Neural progenitor cell (in vitro differentiated cells): ENCODE measurements around the gene ADGRL1. TPM values are rescaled to one million over a fixed set of nuclear protein-coding genes. Genes with fewer than 3 reads are reported as not detected.
"Not testable (repeated sequence)": the region's sequence is repeated elsewhere in the genome, so short reads cannot be mapped to it uniquely, and the experiment has no call there.

Experiments used
- DNase-seq: peaks from one replicate; pipeline ENCODE4 v3.0.0-alpha.2; 2016; ENCODE audit warnings: low spot score
- H2AFZ ChIP-seq: fragments of 200-600 bp; sonication (generic); replicated peaks from 2 replicates; pipeline ENCODE4 v1.6.1; 2016; ENCODE audit warnings: antibody characterized with exemption
- H3F3A ChIP-seq: fragments of 200-600 bp; sonication (generic); 2 replicates; pipeline ENCODE4 v1.6.1; 2016; ENCODE audit warnings: antibody characterized with exemption, low read depth
- H3K27ac ChIP-seq: fragments of 200-600 bp; sonication (generic); 2 replicates; pipeline ENCODE4 v1.5.1; 2016; ENCODE audit warnings: mild to moderate bottlenecking
- H3K27me3 ChIP-seq: fragments of 200-600 bp; sonication (generic); 2 replicates; pipeline ENCODE4 v1.6.1; 2016; ENCODE audit warnings: mild to moderate bottlenecking, moderate library complexity
- H3K36me3 ChIP-seq: fragments of 200-600 bp; sonication (generic); 2 replicates; pipeline ENCODE4 v1.5.1; 2016
- H3K4me1 ChIP-seq: fragments of 200-600 bp; sonication (generic); 2 replicates; pipeline ENCODE4 v1.6.1; 2016; ENCODE audit warnings: mixed run types
- H3K4me2 ChIP-seq: fragments of 200-600 bp; sonication (generic); 2 replicates; pipeline ENCODE4 v1.6.1; 2016
- H3K4me3 ChIP-seq: fragments of 200-600 bp; sonication (generic); 2 replicates; pipeline ENCODE4 v1.5.1; 2016
- H3K79me2 ChIP-seq: fragments of 200-600 bp; sonication (generic); 2 replicates; pipeline ENCODE4 v1.6.1; 2016; ENCODE audit warnings: low read depth
- H3K9ac ChIP-seq: fragments of 200-600 bp; sonication (generic); 2 replicates; pipeline ENCODE4 v1.6.1; 2016
- H3K9me3 ChIP-seq: fragments of 200-600 bp; sonication (generic); 2 replicates; pipeline ENCODE4 v1.5.1; 2016; ENCODE audit warnings: low read depth
- H4K20me1 ChIP-seq: fragments of 200-600 bp; sonication (generic); 2 replicates; pipeline ENCODE4 v1.6.1; 2016; ENCODE audit warnings: low read depth
- H3K27ac Mint-ChIP-seq: 3 replicates; pipeline ENCODE4 v1.8.0; 2021; ENCODE audit warnings: mixed read lengths
- H3K27me3 Mint-ChIP-seq: 2 replicates; pipeline ENCODE4 v1.8.0; 2022; ENCODE audit warnings: low read depth, mild to moderate bottlenecking, inconsistent platforms, moderate library complexity, mixed read lengths; ENCODE audit not compliant: insufficient read depth
- H3K36me3 Mint-ChIP-seq: 3 replicates; pipeline ENCODE4 v1.8.0; 2021; ENCODE audit warnings: mixed read lengths
- H3K4me1 Mint-ChIP-seq: 3 replicates; pipeline ENCODE4 v1.8.0; 2021; ENCODE audit warnings: mixed read lengths
- H3K4me3 Mint-ChIP-seq: 3 replicates; pipeline ENCODE4 v1.8.0; 2021; ENCODE audit warnings: mild to moderate bottlenecking, moderate library complexity, mixed read lengths
- H3K9me3 Mint-ChIP-seq: 3 replicates; pipeline ENCODE4 v1.8.0; 2020; ENCODE audit warnings: mixed read lengths
- EZH2 ChIP-seq: fragments of 200-600 bp; sonication (generic); IDR thresholded peaks from 2 replicates; pipeline ENCODE4 v1.6.1; 2017; ENCODE audit warnings: antibody characterized with exemption, mild to moderate bottlenecking, moderate library complexity
- EZH2phosphoT487 ChIP-seq: fragments of 200-600 bp; sonication (generic); IDR thresholded peaks from 2 replicates; pipeline ENCODE4 v1.6.1; 2017; ENCODE audit warnings: antibody characterized with exemption
- total RNA-seq: library from RNA; depleted of rRNA; stranded (reverse); fragments of >200 nt; gene quantifications from 2 replicates; pipeline ENCODE4 v1.2.3, GENCODE V29; 2015; ENCODE audit warnings: low replicate concordance
- TF ChIP-seq, protein P1 (sequence below): fragments of 200-600 bp; sonication (generic); IDR thresholded peaks from 2 replicates; pipeline ENCODE4 v1.5.1; 2017; ENCODE audit warnings: antibody characterized with exemption, mild to moderate bottlenecking

ADGRL1 gene
- total RNA-seq, 1 donor from 2014 or later = 13.3 TPM

DNA sequence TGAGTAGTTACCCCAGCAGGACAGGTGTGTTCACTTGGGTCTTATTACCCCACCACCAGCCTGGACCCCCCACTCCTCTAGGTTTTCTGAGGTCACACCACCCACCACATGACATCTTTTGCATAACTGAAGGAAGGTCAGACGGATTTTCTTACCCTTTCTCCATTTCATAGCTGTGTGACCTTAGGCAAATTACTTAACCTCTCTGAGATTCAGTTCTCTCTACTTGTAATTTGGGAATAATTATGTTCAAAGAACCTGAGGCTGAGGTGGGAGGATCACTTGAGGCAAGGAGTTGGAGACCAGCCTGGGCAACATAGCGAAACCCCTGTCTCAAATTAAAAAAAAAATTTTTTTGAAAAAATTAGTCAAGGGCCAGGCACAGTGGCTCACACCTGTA lies 43.9 kb upstream of the ADGRL1 start:
- H3K36me3 ChIP-seq, H3K9me3 ChIP-seq, H3K36me3 Mint-ChIP-seq, H3K9me3 Mint-ChIP-seq, DNase-seq, H4K20me1 ChIP-seq, H3K4me3 ChIP-seq, H3K79me2 ChIP-seq, H3K4me1 ChIP-seq, H2AFZ ChIP-seq, H3K27ac ChIP-seq, H3K9ac ChIP-seq, H3K27me3 ChIP-seq: not testable (repeated sequence)
- H3F3A ChIP-seq = peaks cover 54% of the 10 kb centered on the region
- H3K4me1 Mint-ChIP-seq = peaks cover 37% of the 10 kb centered on the region
- H3K27ac Mint-ChIP-seq = peak overlapping the region; percentile 89
- H3K4me2 ChIP-seq = peak overlapping the region; percentile 82
- peak overlapping the region; percentile 79 for H3K4me3 Mint-ChIP-seq
- peaks cover 12% of the 10 kb centered on the region for H3K27me3 Mint-ChIP-seq

DNA sequence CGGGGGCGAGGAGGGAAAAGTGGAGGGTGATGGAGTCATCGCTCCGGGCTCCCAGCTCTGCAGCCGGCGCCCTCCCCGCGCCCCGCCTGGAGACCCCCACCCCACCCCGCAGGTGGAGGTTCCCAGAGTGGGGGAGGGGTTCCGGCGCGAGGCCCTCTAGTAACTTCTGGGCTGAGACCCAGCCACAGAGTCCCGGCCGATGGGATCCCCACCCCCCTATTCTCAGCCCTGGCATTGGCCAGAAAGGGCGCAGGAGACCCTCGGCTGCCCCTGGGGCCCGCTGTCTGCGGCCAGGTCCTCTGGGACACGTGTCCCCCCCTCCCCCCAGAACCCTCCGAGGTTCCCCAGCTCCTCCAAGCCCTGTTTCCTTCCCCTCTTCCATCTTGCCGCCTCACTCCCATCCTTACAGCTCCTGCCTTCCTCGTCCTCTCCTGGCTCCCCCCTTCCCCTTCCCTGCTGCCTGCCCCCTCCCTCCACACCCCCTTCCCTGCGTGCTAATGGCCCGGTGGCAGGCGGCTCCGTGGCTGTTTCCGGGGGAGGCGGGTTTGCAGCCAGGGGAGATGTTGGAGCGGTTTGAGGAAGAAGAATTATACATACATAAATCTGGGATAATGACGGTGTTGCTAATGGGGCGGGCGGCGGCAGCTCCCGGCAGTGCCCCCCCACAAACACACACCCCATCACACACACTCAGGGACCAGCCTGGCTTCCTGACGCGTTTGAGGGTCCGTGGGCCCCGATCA lies 43.2 kb upstream of the ADGRL1 start:
- H3K9ac ChIP-seq, H4K20me1 ChIP-seq, H3K4me1 ChIP-seq, H3K9me3 Mint-ChIP-seq, H3K36me3 ChIP-seq, H3K36me3 Mint-ChIP-seq, H3K9me3 ChIP-seq, H3K79me2 ChIP-seq, H3K27me3 ChIP-seq: not testable (repeated sequence)
- peak overlapping the region; percentile 58 for H3K4me3 ChIP-seq
- Mint-ChIP-seq H3K4me3 (peak overlapping the region; percentile 79), H3K4me1 (peaks cover 32% of the 10 kb centered on the region), H3K27ac (peak overlapping the region; percentile 89), H3K27me3 (peaks cover 12% of the 10 kb centered on the region)
- peak overlapping the region; percentile 82 for H2AFZ ChIP-seq
- DNase-seq = peak; percentile 71
- H3F3A ChIP-seq = peaks cover 56% of the 10 kb centered on the region
- peak overlapping the region; percentile 82 for H3K4me2 ChIP-seq
- peak overlapping the region; percentile 95 for H3K27ac ChIP-seq

DNA sequence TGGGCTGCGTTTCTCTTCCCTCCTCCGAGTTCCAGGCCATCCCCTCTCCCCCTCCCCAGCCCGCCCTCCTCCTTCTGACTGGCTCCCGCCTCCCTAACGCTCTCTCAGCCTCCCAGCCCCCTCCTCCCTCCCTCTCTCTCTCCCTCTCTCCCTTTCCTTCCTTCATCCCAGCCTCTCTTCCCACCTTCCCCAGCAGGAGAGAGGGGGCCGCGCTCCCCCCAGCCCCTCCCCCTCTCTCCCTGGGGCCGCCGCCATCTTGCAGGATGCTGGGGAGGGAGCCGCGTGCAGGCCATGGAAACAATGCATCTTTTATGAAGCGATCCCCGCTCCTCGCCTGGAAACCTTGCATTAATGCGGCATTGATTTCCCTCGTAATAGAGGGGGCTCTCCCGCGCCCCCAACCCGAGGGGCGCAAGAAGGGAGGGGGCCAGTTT lies 42.6 kb upstream of the ADGRL1 start:
- H3K9me3 ChIP-seq = no peaks in the 10 kb centered on the region
- H3K27ac Mint-ChIP-seq = peak overlapping the region; percentile 76
- H3K36me3 Mint-ChIP-seq = no peaks in the 10 kb centered on the region
- H3K4me3 Mint-ChIP-seq = peak overlapping the region; percentile 71
- peak overlapping the region; percentile 58 for H3K4me3 ChIP-seq
- H3K4me1 ChIP-seq = peaks cover 4% of the 10 kb centered on the region
- H2AFZ ChIP-seq = peak overlapping the region; percentile 82
- H3K36me3 ChIP-seq = no peaks in the 10 kb centered on the region
- H4K20me1 ChIP-seq = no peaks in the 10 kb centered on the region
- DNase-seq = peak; percentile 93
- TF ChIP-seq EZH2phosphoT487 = no peak
- TF ChIP-seq EZH2 = no peak
- TF ChIP-seq, protein P1, sequence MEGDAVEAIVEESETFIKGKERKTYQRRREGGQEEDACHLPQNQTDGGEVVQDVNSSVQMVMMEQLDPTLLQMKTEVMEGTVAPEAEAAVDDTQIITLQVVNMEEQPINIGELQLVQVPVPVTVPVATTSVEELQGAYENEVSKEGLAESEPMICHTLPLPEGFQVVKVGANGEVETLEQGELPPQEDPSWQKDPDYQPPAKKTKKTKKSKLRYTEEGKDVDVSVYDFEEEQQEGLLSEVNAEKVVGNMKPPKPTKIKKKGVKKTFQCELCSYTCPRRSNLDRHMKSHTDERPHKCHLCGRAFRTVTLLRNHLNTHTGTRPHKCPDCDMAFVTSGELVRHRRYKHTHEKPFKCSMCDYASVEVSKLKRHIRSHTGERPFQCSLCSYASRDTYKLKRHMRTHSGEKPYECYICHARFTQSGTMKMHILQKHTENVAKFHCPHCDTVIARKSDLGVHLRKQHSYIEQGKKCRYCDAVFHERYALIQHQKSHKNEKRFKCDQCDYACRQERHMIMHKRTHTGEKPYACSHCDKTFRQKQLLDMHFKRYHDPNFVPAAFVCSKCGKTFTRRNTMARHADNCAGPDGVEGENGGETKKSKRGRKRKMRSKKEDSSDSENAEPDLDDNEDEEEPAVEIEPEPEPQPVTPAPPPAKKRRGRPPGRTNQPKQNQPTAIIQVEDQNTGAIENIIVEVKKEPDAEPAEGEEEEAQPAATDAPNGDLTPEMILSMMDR = no peak
- H3K9me3 Mint-ChIP-seq = no peaks in the 10 kb centered on the region
- H3K9ac ChIP-seq = no peak overlapping the region
- peaks cover 12% of the 10 kb centered on the region for H3K27me3 Mint-ChIP-seq
- peak overlapping the region; percentile 95 for H3K27ac ChIP-seq
- H3K27me3 ChIP-seq = no peaks in the 10 kb centered on the region
- peak overlapping the region; percentile 82 for H3K4me2 ChIP-seq
- no peaks in the 10 kb centered on the region for H3K79me2 ChIP-seq
- H3K4me1 Mint-ChIP-seq = peaks cover 26% of the 10 kb centered on the region
- peaks cover 52% of the 10 kb centered on the region for H3F3A ChIP-seq

DNA sequence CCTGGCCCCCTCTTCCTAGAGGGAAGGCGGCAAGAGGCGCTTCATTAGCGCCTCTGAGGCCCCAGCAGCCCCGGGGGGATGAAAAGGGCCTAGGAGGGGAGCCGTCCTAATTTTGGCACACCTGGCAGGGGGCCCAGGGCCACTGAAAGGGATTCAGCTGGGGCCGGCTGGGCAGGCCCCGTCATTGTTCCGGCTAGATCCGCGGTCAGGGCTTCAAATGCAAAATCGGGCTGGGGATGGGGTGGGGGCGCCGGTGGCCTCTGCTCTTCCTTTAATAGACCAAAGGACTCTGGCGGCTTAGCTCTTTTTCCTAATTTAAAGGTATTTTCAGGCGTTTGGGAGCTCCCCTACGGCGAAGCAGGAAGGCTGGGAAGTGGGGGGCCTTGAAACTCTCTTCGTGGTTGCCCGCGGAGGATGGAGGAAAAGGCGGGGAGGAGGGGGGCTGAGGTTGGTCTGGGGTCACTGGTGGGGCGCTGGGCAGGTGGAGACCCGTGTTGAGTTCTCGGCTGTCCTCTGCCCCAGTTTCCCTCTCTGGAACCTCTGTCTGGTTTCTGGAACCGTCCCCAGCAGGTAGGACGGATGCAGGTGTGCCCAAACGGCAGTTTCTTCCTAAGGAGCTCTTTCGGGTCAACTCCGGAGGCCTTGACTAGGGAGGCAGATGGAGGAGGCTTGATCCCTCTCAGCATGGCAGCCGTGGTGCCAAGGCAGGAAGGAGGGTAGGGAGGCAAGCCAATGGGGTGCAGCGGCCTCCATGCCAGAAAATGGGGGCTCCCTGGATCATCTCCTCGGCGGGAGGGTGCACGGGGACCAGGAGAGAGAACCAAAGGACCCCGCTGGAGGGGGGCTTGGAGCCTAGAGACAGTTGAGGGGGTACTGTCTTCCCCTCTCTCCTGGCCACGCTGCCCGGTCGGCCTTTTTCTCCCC lies 41.8 kb upstream of the ADGRL1 start:
- peak overlapping the region; percentile 39 for H3K4me3 ChIP-seq
- not testable (repeated sequence) for H3K36me3 ChIP-seq, H3K9ac ChIP-seq, H3K9me3 ChIP-seq, H3K79me2 ChIP-seq, H4K20me1 ChIP-seq, H2AFZ ChIP-seq, H3K9me3 Mint-ChIP-seq, H3K4me1 ChIP-seq, H3K27me3 ChIP-seq, H3K36me3 Mint-ChIP-seq
- peak; percentile 95 for DNase-seq
- peaks cover 58% of the 10 kb centered on the region for H3F3A ChIP-seq
- Mint-ChIP-seq H3K27me3 (peaks cover 12% of the 10 kb centered on the region), H3K27ac (peak overlapping the region; percentile 97), H3K4me1 (peaks cover 26% of the 10 kb centered on the region), H3K4me3 (peak overlapping the region; percentile 80)
- peak overlapping the region; percentile 77 for H3K4me2 ChIP-seq
- TF ChIP-seq EZH2phosphoT487 = peak; percentile 28
- H3K27ac ChIP-seq = peak overlapping the region; percentile 96

DNA sequence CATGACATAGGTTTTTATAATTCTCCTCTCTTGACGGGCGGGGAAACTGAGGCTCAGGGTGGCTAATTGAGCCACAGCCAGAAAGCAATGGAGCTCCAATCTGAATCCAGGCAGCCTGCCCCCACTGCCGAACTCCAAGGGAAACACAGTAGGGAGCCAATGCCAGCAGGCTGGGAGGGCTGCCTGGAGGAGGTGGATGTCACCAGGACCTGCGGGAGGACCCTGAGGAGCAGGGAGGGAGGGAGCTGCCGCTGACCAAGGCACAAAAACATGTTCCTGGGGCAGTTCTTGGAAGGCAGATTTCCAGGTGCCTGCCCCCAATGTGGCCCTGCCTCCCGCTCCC lies 41.2 kb upstream of the ADGRL1 start:
- not testable (repeated sequence) for H3K9ac ChIP-seq, H3K27me3 ChIP-seq, H3K79me2 ChIP-seq, H3K36me3 Mint-ChIP-seq, H3K9me3 Mint-ChIP-seq, H3K4me2 ChIP-seq, H3K27ac ChIP-seq, H3K4me1 ChIP-seq, H3K4me3 ChIP-seq, H3K36me3 ChIP-seq, H3K9me3 ChIP-seq, H2AFZ ChIP-seq, H3K27ac Mint-ChIP-seq, H4K20me1 ChIP-seq
- Mint-ChIP-seq H3K4me3 (peak overlapping the region; percentile 74), H3K4me1 (peaks cover 30% of the 10 kb centered on the region), H3K27me3 (peaks cover 11% of the 10 kb centered on the region)
- H3F3A ChIP-seq = peaks cover 58% of the 10 kb centered on the region
- peak; percentile 28 for DNase-seq

DNA sequence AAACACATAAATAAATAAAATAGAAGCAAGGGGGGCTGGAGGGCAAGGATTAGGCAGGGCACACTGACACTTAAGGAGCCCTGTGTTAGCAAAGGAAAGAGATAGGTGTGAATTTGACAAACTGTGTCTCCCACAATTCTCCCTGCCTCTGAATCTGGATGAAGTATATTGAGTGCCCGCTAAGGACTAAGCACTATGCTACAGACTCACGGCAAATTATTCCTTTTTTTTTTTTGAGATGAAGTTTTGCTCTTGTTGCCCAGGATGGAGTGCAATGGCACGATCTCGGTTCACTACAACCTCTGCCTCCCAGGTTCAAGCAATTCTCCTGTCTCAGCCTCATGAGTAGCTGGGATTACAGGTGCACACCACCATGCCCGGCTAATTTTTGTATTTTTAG lies 38.4 kb upstream of the ADGRL1 start:
- H3K36me3 Mint-ChIP-seq, H3K27me3 ChIP-seq, H3K79me2 ChIP-seq, H3K4me1 ChIP-seq, H3K27me3 Mint-ChIP-seq, H2AFZ ChIP-seq, H3K4me2 ChIP-seq, H3K9me3 ChIP-seq, H3K27ac Mint-ChIP-seq, H3K4me3 Mint-ChIP-seq, H3K27ac ChIP-seq, H4K20me1 ChIP-seq, H3K36me3 ChIP-seq, H3K9me3 Mint-ChIP-seq, DNase-seq, H3K4me3 ChIP-seq, H3K9ac ChIP-seq: not testable (repeated sequence)
- H3K4me1 Mint-ChIP-seq = peaks cover 17% of the 10 kb centered on the region
- H3F3A ChIP-seq = peaks cover 39% of the 10 kb centered on the region

DNA sequence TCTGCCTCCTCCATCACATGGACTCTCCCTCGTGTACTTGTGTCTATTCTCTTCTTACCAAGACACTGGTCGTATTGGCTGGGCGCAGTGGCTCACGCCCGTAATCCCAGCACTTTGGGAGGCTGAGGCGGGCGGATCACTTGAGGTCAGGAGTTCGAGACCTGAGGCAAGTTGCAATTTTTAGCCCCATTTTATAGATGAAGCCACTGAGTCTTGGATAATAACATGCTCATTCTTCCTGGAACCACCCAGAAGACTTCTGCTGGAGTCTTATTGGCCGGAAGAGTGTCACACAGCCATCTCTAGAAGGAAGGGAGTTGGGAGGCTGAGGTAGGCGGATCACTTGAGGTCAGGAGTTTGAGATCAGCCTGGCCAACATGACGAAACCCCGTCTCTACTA lies 37.7 kb upstream of the ADGRL1 start:
- not testable (repeated sequence) for H3K9ac ChIP-seq, H3K4me3 Mint-ChIP-seq, H4K20me1 ChIP-seq, H3K27me3 Mint-ChIP-seq, H3K27ac ChIP-seq, H3K4me1 ChIP-seq, H3K36me3 ChIP-seq, H3K9me3 Mint-ChIP-seq, H3K9me3 ChIP-seq, H3K36me3 Mint-ChIP-seq, H3K79me2 ChIP-seq, H2AFZ ChIP-seq, H3K4me2 ChIP-seq, H3K4me3 ChIP-seq, H3K27me3 ChIP-seq, DNase-seq
- H3F3A ChIP-seq = peaks cover 32% of the 10 kb centered on the region
- H3K27ac Mint-ChIP-seq = peak overlapping the region; percentile 33
- H3K4me1 Mint-ChIP-seq = peaks cover 15% of the 10 kb centered on the region
